Measurements from ENCODE around the gene AMHR2.

AMHR2 gene

DNA sequence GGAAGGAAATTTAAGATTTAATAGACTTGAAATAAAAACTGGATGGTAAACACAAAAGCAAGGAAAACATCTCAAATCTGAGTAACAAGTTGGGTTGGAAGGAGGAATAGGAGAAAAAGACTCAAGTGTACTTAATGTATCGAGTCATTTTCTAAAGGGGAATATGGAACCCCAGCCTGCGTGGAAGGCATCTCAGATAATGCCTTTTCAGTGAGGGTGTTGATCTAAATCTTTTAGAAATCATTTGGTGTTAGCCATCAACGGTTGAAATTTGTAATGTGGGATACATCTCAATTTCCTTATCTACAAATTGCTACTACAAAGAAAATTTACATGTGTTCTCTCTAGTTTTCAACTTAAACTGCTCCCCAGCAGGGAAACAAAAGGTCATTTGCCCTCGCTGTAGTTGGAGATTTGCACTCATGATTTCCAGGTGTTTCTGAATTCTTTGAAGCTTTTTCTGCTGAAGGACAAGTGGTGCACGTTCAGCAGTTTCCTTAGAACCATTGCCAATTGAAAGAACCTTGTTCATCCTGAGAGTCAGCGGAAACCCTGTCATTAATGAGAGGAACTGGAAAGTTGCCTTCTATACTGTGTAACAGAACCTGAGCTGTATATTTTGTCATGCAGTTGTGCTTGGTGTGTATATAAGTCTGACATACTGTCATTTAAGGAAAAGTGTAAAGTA lies 30.4 kb downstream of the AMHR2 start:
- DNase-seq = no peak

DNA sequence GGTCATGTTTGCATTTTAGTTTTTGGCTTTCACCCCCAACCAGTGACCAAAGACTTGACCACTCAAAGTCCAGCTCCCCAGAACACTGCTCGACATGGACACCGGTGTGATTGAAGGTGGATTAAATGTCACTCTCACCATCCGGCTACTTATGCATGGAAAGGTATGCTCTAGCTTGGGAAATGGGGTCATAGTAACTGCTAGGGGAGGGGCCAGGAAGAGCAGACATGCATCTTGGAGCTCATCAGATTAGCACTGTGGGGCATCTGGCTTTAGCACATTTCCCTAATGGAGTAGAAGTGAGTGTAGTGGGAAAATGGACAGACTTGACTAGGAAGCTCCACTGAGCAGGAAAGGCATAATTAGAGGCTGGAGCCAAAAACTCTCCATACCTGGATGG lies 31.1 kb downstream of the AMHR2 start:
- DNase-seq = no peak

- no peak for DNase-seq
These were observed 33.2 kb downstream of the AMHR2 start for GRCh38 chr12:53456654-53457366.

DNA sequence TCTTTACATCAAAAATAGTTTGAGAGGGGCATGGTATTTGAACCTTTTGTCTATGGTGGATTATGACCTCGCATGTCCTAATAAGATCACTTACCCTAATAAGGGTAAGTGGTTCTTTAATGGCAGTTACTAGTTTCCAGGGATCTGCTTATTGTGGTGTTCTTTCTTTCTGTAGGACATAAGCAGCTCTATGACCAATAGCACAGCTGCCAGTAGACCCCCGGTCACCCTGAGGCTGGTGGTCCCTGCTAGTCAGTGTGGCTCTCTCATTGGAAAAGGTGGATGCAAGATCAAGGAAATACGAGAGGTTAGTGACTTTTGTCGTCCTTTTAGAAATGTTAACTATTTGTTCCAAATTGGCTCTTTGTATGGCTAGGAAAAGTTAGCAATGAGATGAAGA lies 35.4 kb downstream of the AMHR2 start:
- DNase-seq = no peak

DNA sequence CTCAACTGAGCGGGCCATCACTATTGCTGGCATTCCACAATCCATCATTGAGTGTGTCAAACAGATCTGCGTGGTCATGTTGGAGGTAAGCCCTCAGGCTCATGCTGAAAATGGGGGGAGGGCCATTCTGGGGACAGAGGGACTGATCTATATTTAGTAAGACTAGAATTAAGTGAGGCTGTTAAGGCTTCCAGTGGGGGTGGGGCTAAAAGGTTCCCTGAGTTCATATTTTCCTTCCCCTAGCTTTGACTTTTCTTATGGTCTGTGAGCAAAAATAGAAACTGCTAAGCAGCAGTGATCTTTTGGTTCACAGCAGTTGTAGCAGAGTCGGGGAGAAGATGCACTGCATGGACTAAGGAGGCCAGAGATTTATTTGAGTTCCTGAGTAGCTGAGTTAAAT lies 37.4 kb downstream of the AMHR2 start:
- no peak for DNase-seq

DNA sequence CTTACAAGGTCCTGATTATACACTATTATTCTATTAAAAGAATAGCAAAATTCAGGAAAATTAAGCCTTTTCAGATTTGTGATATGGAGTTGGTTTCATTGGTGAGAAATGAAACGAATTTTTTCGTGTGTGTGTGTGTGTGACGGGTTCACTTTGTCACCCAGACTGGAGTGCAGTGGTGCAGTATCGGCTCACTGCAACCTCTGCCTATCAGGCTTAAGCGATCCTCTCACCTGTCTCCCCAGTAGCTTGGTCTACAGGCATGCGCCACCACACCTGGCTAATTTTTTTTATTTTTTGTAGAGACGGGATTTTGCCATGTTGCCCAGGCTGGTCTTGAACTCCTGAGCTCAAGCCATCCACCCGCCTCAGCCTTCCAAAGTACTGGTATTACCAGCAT lies 37.9 kb downstream of the AMHR2 start:
- DNase-seq = no peak

DNA sequence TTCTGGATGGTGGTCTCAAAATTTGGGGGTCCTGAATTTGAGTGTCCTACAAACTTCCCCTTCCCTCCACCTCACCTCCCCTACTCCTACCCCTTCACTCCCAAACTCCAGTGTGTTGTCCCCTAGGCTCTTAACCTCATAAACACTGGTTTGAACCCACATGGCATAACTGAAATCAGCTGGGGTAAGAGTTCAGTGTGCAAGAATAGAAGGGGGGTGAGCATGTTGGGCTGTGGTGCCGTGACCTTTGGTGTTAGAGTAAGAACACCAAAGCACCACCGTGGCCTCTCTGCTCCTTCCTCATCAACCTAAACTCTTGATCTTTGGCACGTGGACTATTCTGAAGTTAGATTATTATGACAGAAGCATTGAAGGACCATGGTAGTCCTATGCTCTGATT lies 39.3 kb downstream of the AMHR2 start:
- DNase-seq = no peak

- no peak for DNase-seq
These were observed 40.3 kb downstream of the AMHR2 start for GRCh38 chr12:53463802-53464560.

DNA sequence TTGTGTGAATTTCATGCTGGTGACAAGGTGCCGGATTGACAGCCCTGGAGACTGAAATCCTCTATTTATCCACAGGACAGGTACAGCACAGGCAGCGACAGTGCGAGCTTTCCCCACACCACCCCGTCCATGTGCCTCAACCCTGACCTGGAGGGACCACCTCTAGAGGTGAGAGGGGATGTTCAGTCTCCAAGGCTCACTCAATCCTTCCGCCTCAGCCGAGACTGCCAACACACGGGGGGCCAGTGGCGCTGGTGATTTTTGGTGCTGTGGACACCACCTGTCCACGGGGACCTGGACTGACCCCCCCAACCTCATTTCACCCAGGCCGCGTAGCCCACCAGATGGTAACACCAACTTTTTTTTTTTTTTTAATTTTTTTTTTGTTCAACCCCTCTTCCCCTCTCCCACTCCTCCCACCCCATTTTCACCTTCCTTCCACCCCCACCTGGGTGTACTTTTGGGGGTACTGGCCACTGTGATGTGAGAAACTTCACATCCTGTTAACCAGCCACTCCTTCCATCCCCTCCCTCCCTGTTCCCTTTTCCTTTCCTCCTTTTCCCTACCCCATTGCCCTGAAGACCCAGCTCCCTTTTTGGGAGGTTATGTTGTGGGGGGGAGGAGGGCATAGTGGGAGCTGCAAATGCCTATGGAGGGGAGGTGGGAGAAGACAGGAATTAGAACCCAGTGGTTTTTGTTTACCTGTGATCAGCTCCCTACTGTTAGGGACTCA lies 41.2 kb downstream of the AMHR2 start:
- DNase-seq = no peak

DNA sequence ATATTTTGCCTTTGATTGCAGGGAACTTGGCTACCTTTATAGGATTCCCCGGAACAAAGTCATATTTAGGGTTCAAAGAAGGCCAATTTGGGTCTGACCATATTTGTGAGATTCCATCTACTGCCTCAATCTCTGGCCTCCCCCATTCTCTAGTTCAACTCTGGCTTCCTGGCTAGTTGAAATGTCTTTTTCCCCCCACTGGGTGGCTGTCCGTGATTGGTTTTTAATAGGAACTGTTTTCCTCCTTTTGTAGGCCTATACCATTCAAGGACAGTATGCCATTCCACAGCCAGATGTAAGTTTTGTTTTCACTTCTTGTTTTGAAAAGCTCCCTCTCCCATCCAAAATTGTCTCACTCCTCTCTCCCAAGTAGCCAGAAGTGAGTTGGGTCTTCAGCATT lies 42.0 kb downstream of the AMHR2 start:
- no peak for DNase-seq

DNA sequence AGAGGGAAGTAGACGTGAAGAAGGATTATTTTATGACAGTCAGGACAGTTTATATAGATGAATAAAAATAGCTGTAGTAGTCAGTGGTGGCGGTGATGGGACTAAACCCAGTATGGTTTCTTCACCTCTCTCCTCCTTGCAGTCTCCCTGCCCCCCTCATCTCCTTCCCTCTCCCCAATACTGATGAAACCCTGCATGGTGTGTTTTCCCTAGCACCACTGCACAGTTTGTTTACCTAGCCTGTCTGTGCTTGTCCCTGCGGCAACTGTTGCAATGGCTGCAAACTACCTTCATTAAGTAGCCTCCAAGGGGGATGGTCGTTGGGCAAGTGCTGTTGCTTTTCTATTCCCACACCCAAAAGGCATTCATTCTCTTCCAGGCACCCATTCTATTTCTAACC lies 43.0 kb downstream of the AMHR2 start:
- DNase-seq = no peak

DNA sequence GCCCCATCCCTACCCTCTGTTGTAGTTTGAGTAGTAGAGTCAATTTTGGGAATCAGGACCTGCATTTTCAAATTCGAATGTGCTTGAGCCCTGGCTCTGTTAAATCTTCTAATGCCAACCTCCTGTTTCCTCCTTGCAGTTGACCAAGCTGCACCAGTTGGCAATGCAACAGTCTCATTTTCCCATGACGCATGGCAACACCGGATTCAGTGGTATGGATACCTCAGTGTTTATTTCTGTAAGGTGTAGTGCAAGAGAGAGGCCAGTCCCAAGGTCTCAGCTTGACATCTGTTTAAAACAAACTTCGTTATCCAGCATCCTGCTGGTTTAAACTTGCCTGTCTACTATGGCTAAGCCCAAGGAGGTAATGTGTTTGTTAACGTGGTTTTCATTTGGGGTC lies 43.4 kb downstream of the AMHR2 start:
- DNase-seq = no peak

DNA sequence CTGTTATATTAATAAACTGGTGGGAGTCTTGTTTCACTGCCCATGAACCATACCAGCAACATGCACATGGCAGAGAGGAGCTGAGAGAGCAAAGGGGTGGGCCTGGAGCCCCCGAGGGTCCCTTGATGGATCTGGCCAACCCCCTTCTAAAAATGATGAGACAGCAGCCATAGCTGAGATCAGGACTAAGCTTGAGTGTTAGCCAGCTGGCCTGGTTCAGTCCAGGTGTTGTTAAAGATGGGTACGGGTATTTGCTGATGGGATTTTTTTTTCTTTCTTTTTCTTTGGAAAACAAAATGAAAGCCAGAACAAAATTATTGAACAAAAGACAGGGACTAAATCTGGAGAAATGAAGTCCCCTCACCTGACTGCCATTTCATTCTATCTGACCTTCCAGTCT lies 44.2 kb downstream of the AMHR2 start:
- DNase-seq = no peak

- DNase-seq = no peak
These were observed 44.6 kb downstream of the AMHR2 start for GRCh38 chr12:53468282-53468681.

GRCh38 chr12:53472056-53472582 lies 48.5 kb downstream of the AMHR2 start:
- DNase-seq = no peak

- DNase-seq = no peak
These were observed 50.4 kb downstream of the AMHR2 start for GRCh38 chr12:53474077-53474476.

GRCh38 chr12:53474819-53475218 lies 51.2 kb downstream of the AMHR2 start:
- DNase-seq = no peak

- DNase-seq = peak; percentile 36
These were observed 53.1 kb downstream of the AMHR2 start for GRCh38 chr12:53476769-53477209.

DNA sequence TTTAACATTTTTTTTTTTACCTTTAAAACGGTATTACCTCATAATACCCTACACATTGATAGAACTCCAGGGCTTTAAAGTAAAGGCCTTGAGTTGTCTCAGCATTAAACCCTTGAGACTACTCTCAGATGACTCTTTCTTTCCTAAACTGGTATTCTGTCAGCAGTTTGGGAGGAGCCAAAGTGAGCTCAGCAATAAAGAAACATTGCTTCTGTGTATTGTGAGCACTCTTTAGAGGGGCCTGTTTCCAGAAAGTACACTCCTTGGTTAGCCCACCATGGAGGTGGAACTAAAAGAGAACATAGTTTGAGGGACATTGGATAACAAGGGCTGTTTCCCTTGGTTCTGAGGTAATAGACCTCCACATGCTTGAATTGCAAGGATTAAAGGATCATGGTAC lies 55.2 kb downstream of the AMHR2 start:
- DNase-seq = no peak

- no peak for DNase-seq
These were observed 55.7 kb downstream of the AMHR2 start for GRCh38 chr12:53479331-53479730.

DNA sequence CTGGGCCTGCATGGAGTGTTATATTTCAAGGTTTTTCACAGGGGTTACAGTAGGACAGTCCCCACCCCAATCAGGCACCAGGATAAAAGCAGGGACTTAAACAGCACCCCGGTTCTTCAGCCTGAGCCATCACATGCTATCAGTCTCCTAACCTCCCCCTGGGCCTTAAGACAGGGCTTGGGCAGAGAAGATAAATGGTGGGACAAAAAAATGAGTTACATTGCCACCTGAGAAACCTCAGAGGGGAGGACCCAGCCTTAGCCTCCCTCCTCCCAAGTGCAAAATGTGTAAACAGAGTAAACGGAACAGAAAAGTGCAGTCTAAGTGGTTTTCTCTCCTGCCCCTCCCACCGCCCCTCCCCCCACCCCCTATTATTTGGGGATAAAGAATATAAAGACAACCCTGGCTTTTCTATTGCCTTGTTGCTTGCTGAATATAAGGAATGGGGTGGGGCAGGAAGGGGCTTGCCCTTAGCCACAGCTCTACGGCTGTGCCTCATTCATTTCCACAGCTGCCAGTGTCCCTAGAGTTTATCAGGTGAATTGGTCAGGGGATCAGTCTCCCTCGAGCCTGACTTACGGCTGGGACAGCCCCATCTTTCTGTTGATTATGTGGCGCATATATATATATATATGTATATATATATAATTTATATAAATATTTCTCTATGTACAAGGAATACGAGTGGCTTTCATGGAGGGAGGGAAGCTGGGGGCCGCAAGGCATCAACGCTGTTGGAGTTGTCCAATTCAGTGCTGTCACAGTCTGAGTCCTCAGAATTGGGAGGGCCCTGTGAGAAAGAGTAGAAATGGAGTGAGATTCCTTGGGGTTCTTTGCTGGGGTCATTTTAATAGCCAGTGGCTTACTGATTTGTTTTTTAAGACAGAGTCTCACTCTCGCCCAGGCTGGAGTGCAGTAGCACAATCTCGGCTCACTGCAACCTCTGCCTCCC lies 57.1 kb downstream of the AMHR2 start:
- no peak for DNase-seq

All from NCI-H1694 (cell line).